Measurements from ENCODE around the gene ST6GALNAC5.

- TF ChIP-seq CTCF (conservative IDR thresholded peaks at IDR 0.05 in 1 of 2, IDR thresholded peaks at IDR 0.05 in 1 of 2; ENCODE audit: extremely low read depth in 1 of 2, insufficient read depth in 1 of 2, low read depth in 1 of 2, low read length in 2 of 2): no peak
- no peak for TF ChIP-seq EZH2 (IDR thresholded peaks at IDR 0.05; ENCODE audit: borderline replicate concordance, low read length)
Observed at GRCh38 chr1:77007675-77008074, 140.4 kb downstream of the ST6GALNAC5 start.

Data from mammary epithelial cell (primary cell).